ENCODE data around the gene ATXN2L.
A peak's percentile ranks its signal among the peaks of the same experiment; 100 is the strongest.

Gene ATXN2L

GRCh38 chr16:28842696-28843095 is 19.9 kb downstream of the ATXN2L start:
- Histone ChIP-seq H4K20me1 (ENCODE audit: insufficient read depth, low read length) (no peaks in the 10 kb centered on the region), H3K9ac (ENCODE audit: low read length) (no peak overlapping the region), H3K4me3 (ENCODE audit: low read depth, low read length, poor library complexity, severe bottlenecking) (no peak overlapping the region), H3K9me3 (ENCODE audit: low read length) (no peaks in the 10 kb centered on the region), H3K36me3 (ENCODE audit: insufficient read depth, low read length) (peaks cover 64% of the 10 kb centered on the region), H3K9me2 (ENCODE audit: low read depth, low read length) (no peaks in the 10 kb centered on the region), H3K27ac (ENCODE audit: low read depth, low read length, poor library complexity, severe bottlenecking) (no peak overlapping the region), H3K79me2 (ENCODE audit: insufficient read depth, low read length) (peaks cover 11% of the 10 kb centered on the region; the same call in 1 of the 2 replicates), H3K4me1 (ENCODE audit: insufficient read depth, low read length, severe bottlenecking) (peaks cover 17% of the 10 kb centered on the region), H3F3A (ENCODE audit: insufficient read depth, low read length) (0 out of 2 replicates have a peak, but pooled peaks cover 8% of the 10 kb centered on the region), H3K27me3 (ENCODE audit: insufficient read depth, low read length) (no peaks in the 10 kb centered on the region), H3K4me2 (ENCODE audit: low read length) (no peak overlapping the region), H2AFZ (ENCODE audit: low read length) (no peak overlapping the region)
- TF ChIP-seq EZH2 (IDR thresholded peaks at IDR 0.05; ENCODE audit: borderline replicate concordance, low read length) = no peak
- TF ChIP-seq CTCF (IDR thresholded peaks at IDR 0.05; ENCODE audit: low read length) = no peak

GRCh38 chr16:28843766-28844165 is 21.0 kb downstream of the ATXN2L start:
- Histone ChIP-seq H3K9me3 (ENCODE audit: low read length) (no peaks in the 10 kb centered on the region), H3K27me3 (ENCODE audit: insufficient read depth, low read length) (no peaks in the 10 kb centered on the region), H3K9me2 (ENCODE audit: low read depth, low read length) (no peaks in the 10 kb centered on the region), H3K4me1 (ENCODE audit: insufficient read depth, low read length, severe bottlenecking) (peaks cover 17% of the 10 kb centered on the region), H3K79me2 (ENCODE audit: insufficient read depth, low read length) (peaks cover 11% of the 10 kb centered on the region; the same call in 1 of the 2 replicates), H4K20me1 (ENCODE audit: insufficient read depth, low read length) (no peaks in the 10 kb centered on the region), H3K36me3 (ENCODE audit: insufficient read depth, low read length) (peaks cover 53% of the 10 kb centered on the region), H3K27ac (ENCODE audit: low read depth, low read length, poor library complexity, severe bottlenecking) (no peak overlapping the region), H3K4me2 (ENCODE audit: low read length) (no peak overlapping the region), H3K9ac (ENCODE audit: low read length) (no peak overlapping the region), H3F3A (ENCODE audit: insufficient read depth, low read length) (0 out of 2 replicates have a peak, but pooled peaks cover 2% of the 10 kb centered on the region), H2AFZ (ENCODE audit: low read length) (no peak overlapping the region), H3K4me3 (ENCODE audit: low read depth, low read length, poor library complexity, severe bottlenecking) (no peak overlapping the region)
- TF ChIP-seq EZH2 (IDR thresholded peaks at IDR 0.05; ENCODE audit: borderline replicate concordance, low read length) (no peak), CTCF (IDR thresholded peaks at IDR 0.05; ENCODE audit: low read length) (no peak)

GRCh38 chr16:28844226-28844885 is 21.6 kb downstream of the ATXN2L start:
- Histone ChIP-seq H3K9me3 (ENCODE audit: low read length) (no peaks in the 10 kb centered on the region), H3F3A (ENCODE audit: insufficient read depth, low read length) (no peaks in the 10 kb centered on the region), H3K36me3 (ENCODE audit: insufficient read depth, low read length) (peaks cover 47% of the 10 kb centered on the region), H4K20me1 (ENCODE audit: insufficient read depth, low read length) (no peaks in the 10 kb centered on the region), H3K9ac (ENCODE audit: low read length) (peak overlapping the region; percentile 94; the same call in 1 of the 2 replicates), H3K4me3 (ENCODE audit: low read depth, low read length, poor library complexity, severe bottlenecking) (peak overlapping the region; percentile 98), H3K4me2 (ENCODE audit: low read length) (peak overlapping the region; percentile 99), H3K27me3 (ENCODE audit: insufficient read depth, low read length) (no peaks in the 10 kb centered on the region), H3K4me1 (ENCODE audit: insufficient read depth, low read length, severe bottlenecking) (peaks cover 21% of the 10 kb centered on the region), H3K79me2 (ENCODE audit: insufficient read depth, low read length) (peaks cover 11% of the 10 kb centered on the region; the same call in 1 of the 2 replicates), H2AFZ (ENCODE audit: low read length) (no peak overlapping the region), H3K9me2 (ENCODE audit: low read depth, low read length) (no peaks in the 10 kb centered on the region), H3K27ac (ENCODE audit: low read depth, low read length, poor library complexity, severe bottlenecking) (no peak overlapping the region)
- TF ChIP-seq EZH2 (IDR thresholded peaks at IDR 0.05; ENCODE audit: borderline replicate concordance, low read length) (no peak), CTCF (IDR thresholded peaks at IDR 0.05; ENCODE audit: low read length) (no peak)

Measured in OCI-LY1 (cell line).